A673 (cell line): ENCODE results near the gene CGN. TPM values are rescaled to one million over a fixed set of nuclear protein-coding genes. Genes with fewer than 3 reads are reported as not detected.

Source experiments
- BruUV-seq: library from RNA; stranded (reverse); fragments of 400-500 nt; replicated peaks from 2 replicates; lab custom pipeline; 2021; lab: Mats Ljungman, UMichigan
- CTCF ChIA-PET: fragments of 300-600 bp; sonication (Branson Sonifier 250); formaldehyde crosslinking; loops from one replicate; lab custom pipeline; 2022; ENCODE audit warnings: antibody characterized with exemption; lab: Charles Lee
- POLR2A ChIA-PET: fragments of 300-600 bp; sonication (Branson Sonifier 250); formaldehyde crosslinking; loops from one replicate; lab custom pipeline; 2022; ENCODE audit warnings: antibody characterized with exemption; ENCODE audit not compliant: low non-redundant PET; lab: Charles Lee
- DNase-seq: peaks from one replicate; pipeline ENCODE4 v3.0.0-alpha.2; 2015; ENCODE audit warnings: low spot score
- H3K27ac ChIP-seq: fragments of 200-600 bp; sonication (generic); 2 replicates; pipeline ENCODE4 v1.5.1; 2016; ENCODE audit warnings: mixed run types, low read depth, mild to moderate bottlenecking, mixed read lengths, antibody characterized with exemption, low read length; ENCODE audit not compliant: poor library complexity, severe bottlenecking
- H3K27me3 ChIP-seq: fragments of 200-600 bp; sonication (generic); replicated peaks from 2 replicates; pipeline ENCODE4 v1.6.1; 2017; ENCODE audit warnings: mixed run types, low read depth, mild to moderate bottlenecking, mixed read lengths, antibody characterized with exemption, low read length; ENCODE audit not compliant: insufficient read depth, poor library complexity
- H3K36me3 ChIP-seq: fragments of 200-600 bp; sonication (generic); 2 replicates; pipeline ENCODE4 v1.6.1; 2016; ENCODE audit warnings: mixed run types, mild to moderate bottlenecking, mixed read lengths, antibody characterized with exemption, low read length; ENCODE audit not compliant: insufficient read depth, poor library complexity, severe bottlenecking
- H3K4me1 ChIP-seq: fragments of 200-600 bp; sonication (generic); 2 replicates; pipeline ENCODE4 v1.6.1; 2017; ENCODE audit warnings: mixed run types, mild to moderate bottlenecking, mixed read lengths, antibody characterized with exemption, low read length; ENCODE audit not compliant: insufficient read depth, poor library complexity, severe bottlenecking
- H3K4me3 ChIP-seq: fragments of 200-600 bp; sonication (generic); 2 replicates; pipeline ENCODE4 v1.5.1; 2016; ENCODE audit warnings: low read depth, mixed run types, mild to moderate bottlenecking, mixed read lengths, low read length; ENCODE audit not compliant: poor library complexity, severe bottlenecking
- H3K9me3 ChIP-seq: fragments of 200-600 bp; sonication (generic); 2 replicates; pipeline ENCODE4 v1.6.1; 2016; ENCODE audit warnings: mixed run types, low read depth, mild to moderate bottlenecking, mixed read lengths, antibody characterized with exemption, low read length; ENCODE audit not compliant: poor library complexity, severe bottlenecking
- CTCF ChIP-seq: fragments of 300-800, 200-600 bp; sonication (generic); conservative IDR thresholded peaks from 2 replicates; pipeline ENCODE4 v1.5.1; 2017; ENCODE audit warnings: low read depth, mild to moderate bottlenecking, antibody characterized with exemption, low read length, moderate library complexity, mixed read lengths
- EZH2 ChIP-seq: fragments of 200-600 bp; sonication (generic); IDR thresholded peaks from 2 replicates; pipeline ENCODE4 v1.6.1; 2017; ENCODE audit warnings: borderline replicate concordance, low read depth, mild to moderate bottlenecking, mixed read lengths, antibody characterized with exemption, low read length; ENCODE audit not compliant: poor library complexity, severe bottlenecking
- intact Hi-C: fragments of 100-400 bp; cut with micrococcal nuclease; formaldehyde crosslinking; loops from one replicate; pipeline ENCODE4 v1.10.0; 2022; ENCODE audit not compliant: unreplicated experiment
- total RNA-seq: library from RNA; stranded (reverse); gene quantifications from 2 replicates; pipeline ENCODE4 v1.2.3, GENCODE V29; 2021

Gene CGN
- total RNA-seq, 1 experiment from 2014 or later, result 2.6 TPM

GRCh38 chr1:151533870-151534269, 22.7 kb downstream of the CGN start:
- H3K36me3 ChIP-seq, result no peaks in the 10 kb centered on the region
- TF ChIP-seq EZH2 (no peak), CTCF (no peak)
- CTCF ChIA-PET, result no interaction called here
- no peaks in the 10 kb centered on the region for H3K27me3 ChIP-seq
- H3K4me3 ChIP-seq, result no peak overlapping the region
- POLR2A ChIA-PET, result no interaction called here
- H3K27ac ChIP-seq, result no peak overlapping the region
- no peak for DNase-seq
- intact Hi-C loops, result loop anchor here (2.0 to 5.0 kb wide), 2 partner anchors 201 to 303 kb away; partner anchors contain the start of gene C2CD4D
- no peaks in the 10 kb centered on the region for H3K4me1 ChIP-seq
- BruUV-seq, result no TSS peak
- no peaks in the 10 kb centered on the region for H3K9me3 ChIP-seq

GRCh38 chr1:151534662-151535278, 23.6 kb downstream of the CGN start:
- H3K36me3 ChIP-seq, result no peaks in the 10 kb centered on the region
- DNase-seq, result peak; percentile 71

More at GRCh38 chr1:151534662-151535278, 23.6 kb downstream of the CGN start:
- BruUV-seq, result no TSS peak
- H3K9me3 ChIP-seq, result no peaks in the 10 kb centered on the region
- no peaks in the 10 kb centered on the region for H3K27me3 ChIP-seq
- ChIA-PET CTCF (interaction anchor here (0.7 kb wide), 1 partner anchor 200 kb away, joined by 4 read pairs; no protein-coding TSS in a partner anchor), POLR2A (no interaction called here)
- H3K4me1 ChIP-seq, result peaks cover 8% of the 10 kb centered on the region
- H3K27ac ChIP-seq, result no peak overlapping the region
- intact Hi-C loops, result loop anchor here (2.0 to 5.0 kb wide), 2 partner anchors 200 to 303 kb away; partner anchors contain the start of gene C2CD4D
- H3K4me3 ChIP-seq, result no peak overlapping the region
- TF ChIP-seq CTCF (peak; percentile 98), EZH2 (no peak)
